H1 (cell line): Measurements from ENCODE around the gene PHF24. TPM values are rescaled to one million over a fixed set of nuclear protein-coding genes. Genes with fewer than 3 reads are reported as not detected.

Experiments used
- CTCF ChIA-PET: fragments of 300-600 bp; sonication (Branson Sonifier 250); formaldehyde crosslinking; loops from one replicate; lab custom pipeline; 2021; ENCODE audit not compliant: partially characterized antibody; lab: Charles Lee
- POLR2A ChIA-PET: fragments of 300-600 bp; sonication (Branson Sonifier 250); formaldehyde crosslinking; loops from one replicate; lab custom pipeline; 2021; ENCODE audit warnings: inconsistent platforms; ENCODE audit not compliant: partially characterized antibody; lab: Charles Lee
- DNase-seq, 2 experiments: peaks; one replicate each; pipeline versions ENCODE4 v3.0.0 to v3.0.0-alpha.2; 2010 to 2022; ENCODE audit warnings: low spot score in 2 of 2, low read depth in 1 of 2, mixed read lengths in 1 of 2
- FAIRE-seq: peaks from 2 replicates; lab custom pipeline; 2011; peaks lifted over from hg19 to GRCh38; lab: Jason Lieb, UNC
- H2AFZ ChIP-seq: 2 replicates; pipeline ENCODE4 v1.8.1; 2012; ENCODE audit warnings: low read length, inconsistent platforms
- H2AK5ac ChIP-seq: 2 replicates; pipeline ENCODE4 v1.6.1; 2013; ENCODE audit warnings: low read depth, low read length
- H2BK120ac ChIP-seq: replicated peaks from 2 replicates; pipeline ENCODE3; 2013; ENCODE audit warnings: low read depth, low read length, inconsistent platforms
- H2BK12ac ChIP-seq: 2 replicates; pipeline ENCODE4 v1.6.1; 2013; ENCODE audit warnings: low read depth, low read length
- H2BK15ac ChIP-seq: 2 replicates; pipeline ENCODE4 v1.6.1; 2013; ENCODE audit warnings: low read length
- H2BK20ac ChIP-seq: 2 replicates; pipeline ENCODE4 v1.6.1; 2013; ENCODE audit warnings: low read length
- H2BK5ac ChIP-seq: 2 replicates; pipeline ENCODE4 v1.6.1; 2013; ENCODE audit warnings: low read depth, low read length
- H3K14ac ChIP-seq: 2 replicates; pipeline ENCODE4 v1.6.1; 2013; ENCODE audit warnings: inconsistent platforms; ENCODE audit not compliant: insufficient read length
- H3K18ac ChIP-seq: 2 replicates; pipeline ENCODE4 v1.6.1; 2013; ENCODE audit warnings: low read length; ENCODE audit errors: extremely low read depth
- H3K23ac ChIP-seq: 2 replicates; pipeline ENCODE4 v1.6.1; 2013; ENCODE audit warnings: inconsistent platforms; ENCODE audit not compliant: insufficient read length
- H3K23me2 ChIP-seq: 2 replicates; pipeline ENCODE4 v1.6.1; 2013; ENCODE audit warnings: low read depth, low read length
- H3K27ac ChIP-seq: 2 replicates; pipeline ENCODE4 v1.6.1; 2011; ENCODE audit warnings: low read depth, low read length, inconsistent platforms
- H3K27me3 ChIP-seq, 4 experiments: replicated peaks in 1 of 4; 1 replicate in 1 of 4; 2 replicates in 3 of 4; pipeline versions ENCODE4 v1.6.1 to v1.8.1; 2011 to 2013; ENCODE audit warnings: low read length in 3 of 4, mild to moderate bottlenecking in 3 of 4, inconsistent platforms in 2 of 4, mixed read lengths in 2 of 4, moderate library complexity in 1 of 4; ENCODE audit not compliant: control insufficient read depth in 3 of 4, insufficient read depth in 3 of 4; ENCODE audit errors: extremely low read depth in 1 of 4
- H3K36me3 ChIP-seq, 4 experiments: 2 replicates each; pipeline versions ENCODE4 v1.6.1 to v1.8.1; 2011 to 2013; ENCODE audit warnings: mild to moderate bottlenecking in 4 of 4, low read length in 3 of 4, moderate library complexity in 2 of 4, control low read depth in 1 of 4, inconsistent platforms in 1 of 4; ENCODE audit not compliant: insufficient read depth in 4 of 4, control insufficient read depth in 2 of 4
- H3K4ac ChIP-seq: replicated peaks from 2 replicates; pipeline ENCODE3; 2013; ENCODE audit warnings: low read length, low read depth, mixed read lengths, inconsistent platforms; ENCODE audit not compliant: insufficient read length
- H3K4me1 ChIP-seq, 4 experiments: replicated peaks in 1 of 4; 1 replicate in 1 of 4; 2 replicates in 3 of 4; pipeline versions ENCODE4 v1.6.1 to v1.8.1; 2011 to 2013; ENCODE audit warnings: low read length in 3 of 4, inconsistent platforms in 2 of 4, mixed read lengths in 1 of 4; ENCODE audit not compliant: insufficient read depth in 4 of 4, control insufficient read depth in 3 of 4
- H3K4me2 ChIP-seq, 2 experiments: 2 replicates each; pipeline versions ENCODE4 v1.6.1 to v1.8.1; 2011 to 2013; ENCODE audit warnings: low read depth in 2 of 2, low read length in 2 of 2, control low read depth in 1 of 2, inconsistent platforms in 1 of 2, mild to moderate bottlenecking in 1 of 2; ENCODE audit not compliant: insufficient read depth in 1 of 2
- H3K4me3 ChIP-seq, 4 experiments: fragments of 200-600, 300-600 bp in 1 of 4; sonication (generic), shearing (Covaris generic), sonication (Bioruptor Twin) in 1 of 4; 2 replicates each; pipeline versions ENCODE4 v1.5.1 to v1.8.1; 2011 to 2016; ENCODE audit warnings: low read length in 4 of 4, low read depth in 3 of 4, control low read depth in 2 of 4, inconsistent platforms in 2 of 4, mild to moderate bottlenecking in 2 of 4, mixed read lengths in 1 of 4, moderate library complexity in 1 of 4; ENCODE audit not compliant: insufficient read depth in 2 of 4; ENCODE audit errors: extremely low read depth in 1 of 4
- H3K56ac ChIP-seq: replicated peaks from 2 replicates; pipeline ENCODE3; 2013; ENCODE audit warnings: low read depth, mild to moderate bottlenecking, mixed read lengths, low read length, inconsistent platforms; ENCODE audit not compliant: insufficient read length
- H3K79me1 ChIP-seq: 2 replicates; pipeline ENCODE4 v1.6.1; 2013; ENCODE audit warnings: low read depth, low read length, control low read depth
- H3K79me2 ChIP-seq, 2 experiments: 2 replicates each; pipeline versions ENCODE4 v1.6.1 to v1.8.1; 2012 to 2013; ENCODE audit warnings: low read length in 2 of 2, mild to moderate bottlenecking in 2 of 2, inconsistent platforms in 1 of 2; ENCODE audit not compliant: insufficient read depth in 2 of 2, control insufficient read depth in 1 of 2
- H3K9ac ChIP-seq, 4 experiments: replicated peaks in 1 of 4; 1 replicate in 1 of 4; 2 replicates in 3 of 4; pipeline versions ENCODE4 v1.6.1 to v1.8.1; 2011 to 2013; ENCODE audit warnings: low read depth in 3 of 4, low read length in 3 of 4, control low read depth in 2 of 4, mild to moderate bottlenecking in 2 of 4, moderate library complexity in 2 of 4, inconsistent platforms in 1 of 4; ENCODE audit errors: extremely low read depth in 1 of 4
- H3K9me3 ChIP-seq, 2 experiments: 2 replicates each; pipeline versions ENCODE4 v1.6.1 to v1.8.1; 2012 to 2013; ENCODE audit warnings: mild to moderate bottlenecking in 2 of 2, moderate library complexity in 2 of 2, control low read depth in 1 of 2, inconsistent platforms in 1 of 2, low read depth in 1 of 2, low read length in 1 of 2, mixed read lengths in 1 of 2; ENCODE audit not compliant: insufficient read depth in 2 of 2
- H4K20me1 ChIP-seq, 2 experiments: replicated peaks in 1 of 2; 2 replicates each; pipeline versions ENCODE3 to v1.8.1; 2011 to 2013; ENCODE audit warnings: inconsistent platforms in 2 of 2, low read length in 2 of 2, mild to moderate bottlenecking in 1 of 2; ENCODE audit not compliant: insufficient read depth in 2 of 2, control insufficient read depth in 1 of 2
- H4K5ac ChIP-seq: 2 replicates; pipeline ENCODE4 v1.6.1; 2013; ENCODE audit warnings: low read length, low read depth, mixed read lengths, inconsistent platforms; ENCODE audit not compliant: insufficient read length
- H4K8ac ChIP-seq: 2 replicates; pipeline ENCODE4 v1.8.0; 2013; ENCODE audit warnings: mild to moderate bottlenecking, moderate library complexity, low read length, inconsistent platforms; ENCODE audit not compliant: insufficient read depth; ENCODE audit errors: extremely low read depth
- H4K91ac ChIP-seq: replicated peaks from 2 replicates; pipeline ENCODE3; 2013; ENCODE audit warnings: low read length, mixed read lengths, inconsistent platforms; ENCODE audit not compliant: insufficient read length
- FOSL1 ChIP-seq: IDR thresholded peaks from 2 replicates; pipeline ENCODE4 v1.6.1; 2011; ENCODE audit warnings: mild to moderate bottlenecking, low read depth, low read length, moderate library complexity; ENCODE audit not compliant: insufficient read depth
- RAD21 ChIP-seq, 2 experiments: IDR thresholded peaks in 1 of 2; conservative IDR thresholded peaks in 1 of 2; 2 replicates each; pipeline ENCODE4 v1.6.1; 2011; ENCODE audit warnings: low read depth in 2 of 2, low read length in 2 of 2, improper control_type of control experiment in 1 of 2, inconsistent platforms in 1 of 2, mild to moderate bottlenecking in 1 of 2, moderate library complexity in 1 of 2
- SIN3A ChIP-seq, 2 experiments: IDR thresholded peaks in 1 of 2; conservative IDR thresholded peaks in 1 of 2; 2 replicates each; pipeline ENCODE4 v1.6.1; 2011 to 2012; ENCODE audit warnings: low read length in 2 of 2, improper control_type of control experiment in 1 of 2, low read depth in 1 of 2, mild to moderate bottlenecking in 1 of 2
- WGBS, 2 experiments: shearing (Covaris generic) in 1 of 2; methylation state at CpG; one replicate each; pipeline versions ENCODE4 v1.1.6 to v1.1.7; 2013 to 2015; ENCODE audit warnings: low lambda C conversion rate in 2 of 2, mixed read lengths in 2 of 2, inconsistent platforms in 1 of 2, low coverage in 1 of 2, missing lambda C conversion rate in 1 of 2; ENCODE audit not compliant: insufficient replicate concordance in 2 of 2, insufficient coverage in 1 of 2, insufficient read length in 1 of 2; ENCODE audit errors: extremely low coverage in 1 of 2, missing lambda C conversion rate in 1 of 2; 5-methylcytosine and 5-hydroxymethylcytosine counted together
- polyA plus RNA-seq, 7 experiments: library from polyadenylated mRNA; depleted of rRNA in 3 of 7; stranded (reverse) in 5 of 7; unstranded in 2 of 7; fragments of >200 nt in 5 of 7; fragments of 200-250 nt in 2 of 7; gene quantifications; 1 replicate in 5 of 7; 2 replicates in 1 of 7; 4 replicates in 1 of 7; pipeline versions ENCODE4 v1.2.1 to v1.2.3, GENCODE V29; 2011 to 2013; ENCODE audit warnings: missing spikeins in 2 of 7, mixed read lengths in 2 of 7
- total RNA-seq: library from RNA; stranded (reverse); fragmentation: NEBNext Ultra II Directional; extraction: Animal tissue kit (Norgen Biotek cat#: 25700); gene quantifications from 2 replicates; pipeline ENCODE4 v1.2.1, GENCODE V29; 2021
- TF ChIP-seq, protein P1 (sequence below), 3 experiments: IDR thresholded peaks; 1 replicate in 2 of 3; 2 replicates in 1 of 3; pipeline versions ENCODE4 v1.5.1 to v1.6.1; 2011; ENCODE audit warnings: low read length in 3 of 3, mild to moderate bottlenecking in 3 of 3, inconsistent platforms in 2 of 3, low read depth in 1 of 3, moderate library complexity in 1 of 3; ENCODE audit not compliant: insufficient read depth in 1 of 3; ENCODE audit errors: control extremely low read depth in 1 of 3

PHF24 gene
- total and polyA plus RNA-seq, 2 of the 8 experiments (the other 6 are each of a cell fraction or from before 2014, with no cell fraction given) = 0.29 to 0.35 TPM

GRCh38 chr9:34994260-34994899 lies 36.3 kb downstream of the PHF24 start:
- WGBS, 2 experiments = 39% methylated on average over 4 of the region's 4 CpGs; no CpG with 5 or more reads in 1 of the 2 experiments
- Histone ChIP-seq H3K9me3 (no peaks in the 10 kb centered on the region), H3K27ac (peak overlapping the region; percentile 35; the same call in 1 of the 2 replicates), H2BK20ac (no peak overlapping the region; the same call in 1 of the 2 replicates), H4K8ac (no peak overlapping the region), H2BK5ac (peak overlapping the region; percentile 64; the same call in 1 of the 2 replicates), H2BK12ac (no peak overlapping the region; the same call in 1 of the 2 replicates), H3K14ac (no peak overlapping the region), H3K4ac (no peak overlapping the region), H3K27me3 (no peaks in the 10 kb centered on the region), H2AFZ (no peak overlapping the region), H3K79me2 (peaks cover 0 to 12% of the 10 kb centered on the region in 2 experiments; a peak in 2 of 4 replicates), H3K4me2 (peak overlapping the region; percentile 2 to 29; a peak in 2 of 4 replicates), H3K23me2 (peaks cover 2% of the 10 kb centered on the region), H3K36me3 (peaks cover 18 to 41% (median 26%) of the 10 kb centered on the region in 4 experiments; a peak in 7 of 8 replicates), H3K18ac (no peak overlapping the region), H3K23ac (no peak overlapping the region), H3K56ac (no peak overlapping the region), H2BK120ac (no peak overlapping the region), H3K79me1 (peaks cover 6% of the 10 kb centered on the region; the same call in 1 of the 2 replicates), H3K9ac (no peak overlapping the region), H2BK15ac (no peak overlapping the region), H4K91ac (no peak overlapping the region), H3K4me3 (no peak overlapping the region), H2AK5ac (no peak overlapping the region; the same call in 1 of the 2 replicates), H4K20me1 (no peaks in the 10 kb centered on the region), H4K5ac (no peak overlapping the region), H3K4me1 (peaks cover 18 to 36% (median 30%) of the 10 kb centered on the region in 4 experiments)
- FAIRE-seq = peak; percentile 93
- TF ChIP-seq SIN3A (conservative IDR thresholded peaks at IDR 0.05 in 1 of 2, IDR thresholded peaks at IDR 0.05 in 1 of 2; ENCODE audit: low read depth in 1 of 2, low read length in 2 of 2) (0 out of 4 replicates have a peak, but pooled peaks of 1 of the 2 experiments have one; percentile 16), RAD21 (IDR thresholded peaks at IDR 0.05 in 1 of 2, conservative IDR thresholded peaks at IDR 0.05 in 1 of 2; ENCODE audit: low read depth in 2 of 2, low read length in 2 of 2) (peak; percentile 73 to 78), FOSL1 (no peak)
- TF ChIP-seq, protein P1, sequence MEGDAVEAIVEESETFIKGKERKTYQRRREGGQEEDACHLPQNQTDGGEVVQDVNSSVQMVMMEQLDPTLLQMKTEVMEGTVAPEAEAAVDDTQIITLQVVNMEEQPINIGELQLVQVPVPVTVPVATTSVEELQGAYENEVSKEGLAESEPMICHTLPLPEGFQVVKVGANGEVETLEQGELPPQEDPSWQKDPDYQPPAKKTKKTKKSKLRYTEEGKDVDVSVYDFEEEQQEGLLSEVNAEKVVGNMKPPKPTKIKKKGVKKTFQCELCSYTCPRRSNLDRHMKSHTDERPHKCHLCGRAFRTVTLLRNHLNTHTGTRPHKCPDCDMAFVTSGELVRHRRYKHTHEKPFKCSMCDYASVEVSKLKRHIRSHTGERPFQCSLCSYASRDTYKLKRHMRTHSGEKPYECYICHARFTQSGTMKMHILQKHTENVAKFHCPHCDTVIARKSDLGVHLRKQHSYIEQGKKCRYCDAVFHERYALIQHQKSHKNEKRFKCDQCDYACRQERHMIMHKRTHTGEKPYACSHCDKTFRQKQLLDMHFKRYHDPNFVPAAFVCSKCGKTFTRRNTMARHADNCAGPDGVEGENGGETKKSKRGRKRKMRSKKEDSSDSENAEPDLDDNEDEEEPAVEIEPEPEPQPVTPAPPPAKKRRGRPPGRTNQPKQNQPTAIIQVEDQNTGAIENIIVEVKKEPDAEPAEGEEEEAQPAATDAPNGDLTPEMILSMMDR (IDR thresholded peaks at IDR 0.05; ENCODE audit: control extremely low read depth in 1 of 3, insufficient read depth in 1 of 3, low read depth in 1 of 3, low read length in 3 of 3) = peak; percentile 61 to 85 (median 73)
- POLR2A ChIA-PET = interaction anchor here (0.8 to 2.8 kb wide), 14 partner anchors 8 to 95 kb away, joined by 3 to 12 read pairs (median 4); partner anchors contain the start of genes FANCG and VCP
- DNase-seq = peak in 1 of 2 experiments; percentile 71
- CTCF ChIA-PET = interaction anchor here (0.6 to 14.8 kb wide), 49 partner anchors 9 to 479 kb away, joined by 3 to 148 read pairs (median 4); partner anchors contain the start of gene PIGO
